K562 (cell line): ENCODE measurements around the gene GGA2. TPM values are rescaled to one million over a fixed set of nuclear protein-coding genes. Genes with fewer than 3 reads are reported as not detected.
A peak's percentile ranks its signal among the peaks of the same experiment; 100 is the strongest.

Source experiments
- ATF7 ChIP-seq: fragments of 450-650 bp; IDR thresholded peaks from 2 replicates; pipeline ENCODE4 v1.7.1; 2014; ENCODE audit warnings: mild to moderate bottlenecking, moderate library complexity
- MYC ChIP-seq, 2 experiments: fragments of 250-450 bp in 1 of 2; sonication (Bioruptor Pico) in 1 of 2; IDR thresholded peaks; 2 replicates each; pipeline versions ENCODE4 v1.5.1 to v1.6.1; 2012 to 2021; ENCODE audit warnings: low read depth in 2 of 2, borderline replicate concordance in 1 of 2, improper control_type of control experiment in 1 of 2, low read length in 1 of 2, mild to moderate bottlenecking in 1 of 2, moderate library complexity in 1 of 2
- RFX7 ChIP-seq: fragments of 250-450 bp; sonication (Bioruptor Pico); IDR thresholded peaks from 2 replicates; pipeline ENCODE4 v1.5.1; 2021; ENCODE audit warnings: mild to moderate bottlenecking
- ZFX ChIP-seq: sonication (generic); formaldehyde crosslinking; IDR thresholded peaks from 2 replicates; pipeline ENCODE4 v1.8.0; 2022; ENCODE audit warnings: mild to moderate bottlenecking, missing genetic modification reagents, moderate library complexity
- polyA plus RNA-seq, 8 experiments: library from polyadenylated mRNA; depleted of rRNA in 4 of 8; stranded (reverse) in 5 of 8; unstranded in 3 of 8; fragments of >200 nt; fragmentation: Nextera tagmentation in 2 of 8; fragmentation: Illumina TruSeq in 1 of 8; extraction: Ambion mirVana in 2 of 8; extraction: Trizol in 1 of 8; gene quantifications; 2 replicates each; pipeline versions ENCODE4 v1.2.1 to v1.2.3, GENCODE V29; 2011 to 2014; ENCODE audit warnings: inconsistent platforms in 1 of 8, missing spikeins in 1 of 8
- total RNA-seq, 7 experiments: library from RNA; depleted of rRNA in 6 of 7; stranded (reverse); fragments of >200 nt in 6 of 7; fragmentation: Illumina TruSeq in 2 of 7; extraction: Trizol in 2 of 7; gene quantifications; 2 replicates each; pipeline versions ENCODE4 v1.2.1 to v1.2.3, GENCODE V29; 2011 to 2021; ENCODE audit warnings: low replicate concordance in 1 of 7
- TF ChIP-seq, protein P1 (sequence below): fragments of 450-650 bp; IDR thresholded peaks from 2 replicates; pipeline ENCODE4 v1.6.1; 2016; ENCODE audit warnings: low read depth
- TF ChIP-seq, protein P2 (sequence below): fragments of 450-650 bp; formaldehyde crosslinking; IDR thresholded peaks from 2 replicates; pipeline ENCODE4 v1.4.0; 2020; ENCODE audit warnings: mild to moderate bottlenecking, moderate library complexity

The GGA2 gene
- total and polyA plus RNA-seq, 9 of the 15 experiments (the other 6 are each of a cell fraction or from before 2014, with no cell fraction given): 11.9 to 133 (median 66.3) TPM

DNA sequence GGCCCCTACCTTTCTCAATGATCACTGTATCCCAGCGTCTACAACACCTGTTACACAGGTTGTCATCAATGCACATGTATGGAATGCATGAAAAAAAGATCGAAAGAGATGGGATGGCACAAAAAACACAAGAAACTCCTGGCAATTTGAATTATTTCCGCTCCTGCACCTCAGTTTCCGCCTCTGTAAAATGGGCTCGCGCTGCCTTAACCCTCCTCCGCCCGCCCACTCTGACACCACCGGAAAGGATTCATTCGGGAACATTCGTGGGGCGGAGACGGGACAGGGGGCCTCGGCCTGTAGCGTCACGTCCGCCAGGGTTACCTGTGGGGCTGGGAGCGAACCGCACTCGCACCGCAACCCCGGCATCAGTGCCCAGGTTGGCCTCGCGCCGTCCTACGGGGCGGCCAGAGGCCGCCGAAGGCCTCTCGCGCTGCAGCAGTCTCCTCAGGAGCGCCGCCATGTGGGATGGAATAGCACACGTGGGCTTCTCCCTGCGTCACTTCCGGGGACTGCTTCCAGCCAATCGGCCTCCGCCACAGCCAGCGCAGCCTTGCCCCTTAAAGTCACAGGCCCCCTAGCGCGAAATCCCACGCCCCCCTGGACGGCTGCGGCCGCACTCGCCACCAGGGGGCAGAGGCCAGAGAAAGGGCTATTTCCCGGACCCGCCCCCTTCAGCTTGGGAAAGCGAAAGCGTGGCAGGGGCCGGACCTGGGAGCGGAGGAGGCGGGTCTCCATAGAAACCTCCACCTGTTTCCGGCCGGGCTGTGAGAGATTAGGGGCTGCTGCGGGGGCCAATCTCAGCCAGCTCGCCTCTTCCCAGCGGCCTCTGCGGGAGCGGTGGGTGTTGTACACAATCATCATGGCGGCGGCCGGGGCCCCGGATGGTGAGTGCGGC, 46.8 kb upstream of the GGA2 start, which contains the start of the genes EARS2 and UBFD1 (continued):
- TF ChIP-seq, protein P1, sequence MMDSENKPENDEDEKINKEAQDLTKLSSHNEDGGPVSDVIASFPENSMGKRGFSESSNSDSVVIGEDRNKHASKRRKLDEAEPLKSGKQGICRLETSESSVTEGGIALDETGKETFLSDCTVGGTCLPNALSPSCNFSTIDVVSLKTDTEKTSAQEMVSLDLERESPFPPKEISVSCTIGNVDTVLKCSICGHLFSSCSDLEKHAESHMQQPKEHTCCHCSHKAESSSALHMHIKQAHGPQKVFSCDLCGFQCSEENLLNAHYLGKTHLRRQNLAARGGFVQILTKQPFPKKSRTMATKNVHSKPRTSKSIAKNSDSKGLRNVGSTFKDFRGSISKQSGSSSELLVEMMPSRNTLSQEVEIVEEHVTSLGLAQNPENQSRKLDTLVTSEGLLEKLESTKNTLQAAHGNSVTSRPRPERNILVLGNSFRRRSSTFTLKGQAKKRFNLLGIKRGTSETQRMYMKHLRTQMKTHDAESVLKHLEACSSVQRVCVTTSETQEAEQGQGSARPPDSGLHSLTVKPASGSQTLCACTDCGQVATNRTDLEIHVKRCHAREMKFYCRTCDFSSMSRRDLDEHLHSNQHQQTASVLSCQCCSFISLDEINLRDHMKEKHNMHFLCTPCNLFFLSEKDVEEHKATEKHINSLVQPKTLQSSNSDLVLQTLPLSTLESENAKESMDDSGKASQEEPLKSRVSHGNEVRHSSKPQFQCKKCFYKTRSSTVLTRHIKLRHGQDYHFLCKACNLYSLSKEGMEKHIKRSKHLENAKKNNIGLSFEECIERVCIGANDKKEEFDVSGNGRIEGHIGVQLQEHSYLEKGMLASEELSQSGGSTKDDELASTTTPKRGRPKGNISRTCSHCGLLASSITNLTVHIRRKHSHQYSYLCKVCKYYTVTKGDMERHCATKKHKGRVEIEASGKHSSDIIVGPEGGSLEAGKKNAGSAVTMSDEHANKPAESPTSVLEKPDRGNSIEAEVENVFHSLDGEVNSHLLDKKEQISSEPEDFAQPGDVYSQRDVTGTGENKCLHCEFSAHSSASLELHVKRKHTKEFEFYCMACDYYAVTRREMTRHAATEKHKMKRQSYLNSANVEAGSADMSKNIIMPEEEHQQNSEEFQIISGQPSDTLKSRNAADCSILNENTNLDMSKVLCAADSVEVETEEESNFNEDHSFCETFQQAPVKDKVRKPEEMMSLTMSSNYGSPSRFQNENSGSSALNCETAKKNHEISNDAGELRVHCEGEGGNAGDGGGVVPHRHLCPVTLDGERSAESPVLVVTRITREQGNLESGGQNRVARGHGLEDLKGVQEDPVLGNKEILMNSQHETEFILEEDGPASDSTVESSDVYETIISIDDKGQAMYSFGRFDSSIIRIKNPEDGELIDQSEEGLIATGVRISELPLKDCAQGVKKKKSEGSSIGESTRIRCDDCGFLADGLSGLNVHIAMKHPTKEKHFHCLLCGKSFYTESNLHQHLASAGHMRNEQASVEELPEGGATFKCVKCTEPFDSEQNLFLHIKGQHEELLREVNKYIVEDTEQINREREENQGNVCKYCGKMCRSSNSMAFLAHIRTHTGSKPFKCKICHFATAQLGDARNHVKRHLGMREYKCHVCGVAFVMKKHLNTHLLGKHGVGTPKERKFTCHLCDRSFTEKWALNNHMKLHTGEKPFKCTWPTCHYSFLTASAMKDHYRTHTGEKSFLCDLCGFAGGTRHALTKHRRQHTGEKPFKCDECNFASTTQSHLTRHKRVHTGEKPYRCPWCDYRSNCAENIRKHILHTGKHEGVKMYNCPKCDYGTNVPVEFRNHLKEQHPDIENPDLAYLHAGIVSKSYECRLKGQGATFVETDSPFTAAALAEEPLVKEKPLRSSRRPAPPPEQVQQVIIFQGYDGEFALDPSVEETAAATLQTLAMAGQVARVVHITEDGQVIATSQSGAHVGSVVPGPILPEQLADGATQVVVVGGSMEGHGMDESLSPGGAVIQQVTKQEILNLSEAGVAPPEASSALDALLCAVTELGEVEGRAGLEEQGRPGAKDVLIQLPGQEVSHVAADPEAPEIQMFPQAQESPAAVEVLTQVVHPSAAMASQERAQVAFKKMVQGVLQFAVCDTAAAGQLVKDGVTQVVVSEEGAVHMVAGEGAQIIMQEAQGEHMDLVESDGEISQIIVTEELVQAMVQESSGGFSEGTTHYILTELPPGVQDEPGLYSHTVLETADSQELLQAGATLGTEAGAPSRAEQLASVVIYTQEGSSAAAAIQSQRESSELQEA: peak; percentile 75; the same call in 1 of the 2 replicates
- TF ChIP-seq, protein P2, sequence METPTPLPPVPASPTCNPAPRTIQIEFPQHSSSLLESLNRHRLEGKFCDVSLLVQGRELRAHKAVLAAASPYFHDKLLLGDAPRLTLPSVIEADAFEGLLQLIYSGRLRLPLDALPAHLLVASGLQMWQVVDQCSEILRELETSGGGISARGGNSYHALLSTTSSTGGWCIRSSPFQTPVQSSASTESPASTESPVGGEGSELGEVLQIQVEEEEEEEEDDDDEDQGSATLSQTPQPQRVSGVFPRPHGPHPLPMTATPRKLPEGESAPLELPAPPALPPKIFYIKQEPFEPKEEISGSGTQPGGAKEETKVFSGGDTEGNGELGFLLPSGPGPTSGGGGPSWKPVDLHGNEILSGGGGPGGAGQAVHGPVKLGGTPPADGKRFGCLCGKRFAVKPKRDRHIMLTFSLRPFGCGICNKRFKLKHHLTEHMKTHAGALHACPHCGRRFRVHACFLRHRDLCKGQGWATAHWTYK (CRISPR knock-in tag): no peak
- TF ChIP-seq MYC (IDR thresholded peaks at IDR 0.05; ENCODE audit: low read depth, low read length): peak; percentile 100
- peak; percentile 99 for TF ChIP-seq MYC (CRISPR knock-in tag; IDR thresholded peaks at IDR 0.05; ENCODE audit: borderline replicate concordance, low read depth)
- TF ChIP-seq ATF7: peak; percentile 92
- TF ChIP-seq ZFX (CRISPR knock-in tag): peak; percentile 77
- no peak for TF ChIP-seq RFX7 (CRISPR knock-in tag)
- TF ChIP-seq, all 486 proteins: peak for 198
